IPS-18a (cell line): ENCODE results near the gene YWHAG.
"Not testable (repeated sequence)": the region's sequence is repeated elsewhere in the genome, so short reads cannot be mapped to it uniquely, and the experiment has no call there.

Source experiments
- H3K27ac ChIP-seq: one replicate; pipeline ENCODE4 v1.5.1; 2013; ENCODE audit warnings: low read length
- H3K27me3 ChIP-seq: one replicate; pipeline ENCODE4 v1.6.1; 2013; ENCODE audit warnings: mild to moderate bottlenecking, low read length; ENCODE audit not compliant: control insufficient read depth, insufficient read depth
- H3K36me3 ChIP-seq: one replicate; pipeline ENCODE4 v1.6.1; 2013; ENCODE audit warnings: low read depth, low read length; ENCODE audit not compliant: control insufficient read depth
- H3K4me1 ChIP-seq: one replicate; pipeline ENCODE4 v1.6.1; 2013; ENCODE audit warnings: low read depth, low read length; ENCODE audit not compliant: control insufficient read depth
- H3K4me3 ChIP-seq: one replicate; pipeline ENCODE4 v1.5.1; 2013; ENCODE audit warnings: low read length
- H3K9ac ChIP-seq: one replicate; pipeline ENCODE4 v1.6.1; 2013; ENCODE audit warnings: mild to moderate bottlenecking, low read length, moderate library complexity
- H3K9me3 ChIP-seq: one replicate; pipeline ENCODE4 v1.6.1; 2013; ENCODE audit warnings: low read depth, low read length; ENCODE audit not compliant: control insufficient read depth

YWHAG gene

GRCh38 chr7:76372984-76373833, 14.4 kb upstream of the YWHAG start:
- Histone ChIP-seq H3K27ac (no peak overlapping the region), H3K36me3 (no peaks in the 10 kb centered on the region), H3K27me3 (no peaks in the 10 kb centered on the region), H3K4me3 (no peak overlapping the region), H3K9ac (no peak overlapping the region), H3K4me1 (no peaks in the 10 kb centered on the region), H3K9me3 (no peaks in the 10 kb centered on the region)

- no peaks in the 10 kb centered on the region for H3K9me3 ChIP-seq
- H3K4me3 ChIP-seq: no peak overlapping the region
- no peaks in the 10 kb centered on the region for H3K27me3 ChIP-seq
- H3K9ac ChIP-seq: no peak overlapping the region
- no peaks in the 10 kb centered on the region for H3K36me3 ChIP-seq
- no peaks in the 10 kb centered on the region for H3K4me1 ChIP-seq
- no peak overlapping the region for H3K27ac ChIP-seq
These were observed 12.6 kb upstream of the YWHAG start for GRCh38 chr7:76371396-76371795.

GRCh38 chr7:76369018-76369417, 10.2 kb upstream of the YWHAG start:
- H3K4me3 ChIP-seq: no peak overlapping the region
- no peaks in the 10 kb centered on the region for H3K36me3 ChIP-seq
- no peak overlapping the region for H3K27ac ChIP-seq
- H3K9ac ChIP-seq: no peak overlapping the region
- no peaks in the 10 kb centered on the region for H3K9me3 ChIP-seq
- peaks cover 4% of the 10 kb centered on the region for H3K4me1 ChIP-seq
- H3K27me3 ChIP-seq: no peaks in the 10 kb centered on the region

- H3K27me3 ChIP-seq: no peaks in the 10 kb centered on the region
- no peaks in the 10 kb centered on the region for H3K36me3 ChIP-seq
- H3K9ac ChIP-seq: no peak overlapping the region
- H3K4me1 ChIP-seq: peaks cover 5% of the 10 kb centered on the region
- no peaks in the 10 kb centered on the region for H3K9me3 ChIP-seq
- no peak overlapping the region for H3K27ac ChIP-seq
- no peak overlapping the region for H3K4me3 ChIP-seq
These were observed 9.4 kb upstream of the YWHAG start for GRCh38 chr7:76368190-76368589.

- H3K27ac ChIP-seq: no peak overlapping the region
- H3K9me3 ChIP-seq: no peaks in the 10 kb centered on the region
- H3K4me1 ChIP-seq: peaks cover 11% of the 10 kb centered on the region
- no peak overlapping the region for H3K4me3 ChIP-seq
- H3K36me3 ChIP-seq: no peaks in the 10 kb centered on the region
- H3K27me3 ChIP-seq: no peaks in the 10 kb centered on the region
- H3K9ac ChIP-seq: peak overlapping the region; percentile 3
These were observed 5.4 kb upstream of the YWHAG start for GRCh38 chr7:76364198-76364584.

GRCh38 chr7:76363754-76364153, 5.0 kb upstream of the YWHAG start:
- H3K27ac ChIP-seq, H3K36me3 ChIP-seq, H3K9ac ChIP-seq, H3K9me3 ChIP-seq, H3K4me3 ChIP-seq, H3K27me3 ChIP-seq: not testable (repeated sequence)
- peaks cover 11% of the 10 kb centered on the region for H3K4me1 ChIP-seq

- Histone ChIP-seq H3K36me3 (peaks cover 20% of the 10 kb centered on the region), H3K4me1 (peaks cover 27% of the 10 kb centered on the region), H3K27ac (peak overlapping the region; percentile 95), H3K9me3 (no peaks in the 10 kb centered on the region), H3K9ac (peak overlapping the region; percentile 93), H3K27me3 (no peaks in the 10 kb centered on the region), H3K4me3 (peak overlapping the region; percentile 94)
These were observed 1.3 kb upstream of the YWHAG start for GRCh38 chr7:76359978-76360638.

- peak overlapping the region; percentile 93 for H3K9ac ChIP-seq
- H3K9me3 ChIP-seq: no peaks in the 10 kb centered on the region
- H3K27ac ChIP-seq: peak overlapping the region; percentile 95
- H3K4me3 ChIP-seq: peak overlapping the region; percentile 94
- H3K27me3 ChIP-seq: no peaks in the 10 kb centered on the region
- H3K4me1 ChIP-seq: peaks cover 32% of the 10 kb centered on the region
- H3K36me3 ChIP-seq: peaks cover 27% of the 10 kb centered on the region
These were observed 553 bp upstream of the YWHAG start for GRCh38 chr7:76359111-76359977.

GRCh38 chr7:76358011-76358480, 745 bp downstream of the YWHAG start:
- Histone ChIP-seq H3K27me3 (no peaks in the 10 kb centered on the region), H3K4me3 (peak overlapping the region; percentile 94), H3K9me3 (no peaks in the 10 kb centered on the region), H3K9ac (peak overlapping the region; percentile 93), H3K4me1 (peaks cover 28% of the 10 kb centered on the region), H3K27ac (peak overlapping the region; percentile 87), H3K36me3 (peaks cover 27% of the 10 kb centered on the region)

GRCh38 chr7:76357475-76358010, 1.2 kb downstream of the YWHAG start:
- H3K36me3 ChIP-seq: peaks cover 27% of the 10 kb centered on the region

GRCh38 chr7:76356823-76357222, 2.0 kb downstream of the YWHAG start:
- Histone ChIP-seq H3K9me3 (no peaks in the 10 kb centered on the region), H3K36me3 (peaks cover 31% of the 10 kb centered on the region), H3K27me3 (no peaks in the 10 kb centered on the region), H3K4me1 (peaks cover 31% of the 10 kb centered on the region), H3K9ac (peak overlapping the region; percentile 93), H3K4me3 (peak overlapping the region; percentile 94), H3K27ac (no peak overlapping the region)

More at GRCh38 chr7:76357475-76358010, 1.2 kb downstream of the YWHAG start:
- Histone ChIP-seq H3K4me1 (peaks cover 28% of the 10 kb centered on the region), H3K9ac (peak overlapping the region; percentile 93), H3K27me3 (no peaks in the 10 kb centered on the region), H3K4me3 (peak overlapping the region; percentile 94), H3K9me3 (no peaks in the 10 kb centered on the region), H3K27ac (peak overlapping the region; percentile 87)
